IMR-90 (cell line): Measurements from ENCODE around the gene XRCC5. TPM values are rescaled to one million over a fixed set of nuclear protein-coding genes. Genes with fewer than 3 reads are reported as not detected.

Source experiments
- ATAC-seq: fragments of 200-7000 bp; cut with Tn5 transposase; 2 replicates; pipeline ENCODE4 v1.9.1; 2020; ENCODE audit warnings: low read depth, mild to moderate bottlenecking, moderate library complexity
- BruUV-seq: library from RNA; stranded (reverse); fragments of 400-500 nt; replicated peaks from 2 replicates; lab custom pipeline; 2021; lab: Mats Ljungman, UMichigan
- CTCF ChIA-PET: fragments of 300-600 bp; formaldehyde crosslinking; extraction: SDS; loops from one replicate; lab custom pipeline; 2021; ENCODE audit warnings: antibody characterized with exemption; lab: Yijun Ruan, JAX
- POLR2A ChIA-PET: fragments of 300-600 bp; sonication (Branson Sonifier 250); formaldehyde crosslinking; loops from one replicate; lab custom pipeline; 2022; ENCODE audit warnings: antibody characterized with exemption; ENCODE audit not compliant: unreplicated experiment; lab: Charles Lee
- DNase-seq: peaks from one replicate; pipeline ENCODE4 v3.0.0; 2013
- H2AFZ ChIP-seq: replicated peaks from 2 replicates; pipeline ENCODE3; 2013; ENCODE audit warnings: low read length, mild to moderate bottlenecking; ENCODE audit not compliant: poor library complexity
- H2AK5ac ChIP-seq: 2 replicates; pipeline ENCODE4 v1.6.1; 2013; ENCODE audit warnings: low read depth, low read length, inconsistent platforms
- H2AK9ac ChIP-seq: replicated peaks from 2 replicates; pipeline ENCODE3; 2013; ENCODE audit warnings: mild to moderate bottlenecking, low read depth, low read length, moderate library complexity; ENCODE audit not compliant: poor library complexity
- H2BK120ac ChIP-seq: 2 replicates; pipeline ENCODE4 v1.6.1; 2013; ENCODE audit warnings: low read depth, low read length, inconsistent platforms
- H2BK15ac ChIP-seq: 3 replicates; pipeline ENCODE4 v1.6.1; 2013; ENCODE audit warnings: low read depth, low read length, inconsistent platforms
- H2BK20ac ChIP-seq: 2 replicates; pipeline ENCODE4 v1.6.1; 2013; ENCODE audit warnings: low read depth, mild to moderate bottlenecking, inconsistent platforms, low read length, moderate library complexity
- H2BK5ac ChIP-seq: 2 replicates; pipeline ENCODE4 v1.6.1; 2013; ENCODE audit warnings: mild to moderate bottlenecking, low read depth, low read length, inconsistent platforms; ENCODE audit not compliant: poor library complexity, severe bottlenecking
- H3K14ac ChIP-seq: replicated peaks from 2 replicates; pipeline ENCODE4 v1.6.1; 2013; ENCODE audit warnings: low read depth, low read length, inconsistent platforms
- H3K18ac ChIP-seq: 2 replicates; pipeline ENCODE4 v1.6.1; 2013; ENCODE audit warnings: low read depth, low read length, control low read depth
- H3K23ac ChIP-seq: 2 replicates; pipeline ENCODE4 v1.6.1; 2013; ENCODE audit warnings: low read depth, low read length, inconsistent platforms
- H3K27ac ChIP-seq: 2 replicates; pipeline ENCODE4 v1.5.1; 2013; ENCODE audit warnings: mild to moderate bottlenecking, control low read depth, low read length; ENCODE audit not compliant: insufficient read depth
- H3K27me3 ChIP-seq: 2 replicates; pipeline ENCODE4 v1.6.1; 2013; ENCODE audit warnings: low read length; ENCODE audit not compliant: control insufficient read depth, insufficient read depth
- H3K36me3 ChIP-seq: 2 replicates; pipeline ENCODE4 v1.6.1; 2013; ENCODE audit warnings: low read length, mixed read lengths; ENCODE audit not compliant: control insufficient read depth, insufficient read depth
- H3K4ac ChIP-seq: 2 replicates; pipeline ENCODE4 v1.6.1; 2013; ENCODE audit warnings: low read depth, low read length, inconsistent platforms
- H3K4me1 ChIP-seq: 2 replicates; pipeline ENCODE4 v1.6.1; 2013; ENCODE audit warnings: low read length, mixed read lengths; ENCODE audit not compliant: control insufficient read depth, insufficient read depth
- H3K4me2 ChIP-seq: 2 replicates; pipeline ENCODE4 v1.6.1; 2013; ENCODE audit warnings: low read depth, mild to moderate bottlenecking, control low read depth, low read length, moderate library complexity
- H3K4me3 ChIP-seq: 2 replicates; pipeline ENCODE4 v1.5.1; 2013; ENCODE audit warnings: low read depth, mild to moderate bottlenecking, control low read depth, low read length, moderate library complexity; ENCODE audit not compliant: insufficient read depth
- H3K56ac ChIP-seq: 2 replicates; pipeline ENCODE4 v1.6.1; 2013; ENCODE audit warnings: low read length, inconsistent platforms; ENCODE audit not compliant: insufficient read depth; ENCODE audit errors: extremely low read depth
- H3K79me1 ChIP-seq, 2 experiments: 2 replicates each; pipeline ENCODE4 v1.6.1; 2013; ENCODE audit warnings: low read length in 2 of 2, inconsistent platforms in 1 of 2, low read depth in 1 of 2
- H3K9ac ChIP-seq: 2 replicates; pipeline ENCODE4 v1.6.1; 2013; ENCODE audit warnings: low read depth, low read length, control low read depth
- H3K9me1 ChIP-seq: 2 replicates; pipeline ENCODE4 v1.6.1; 2013; ENCODE audit warnings: low read length, inconsistent platforms; ENCODE audit not compliant: insufficient read depth
- H3K9me3 ChIP-seq: 2 replicates; pipeline ENCODE4 v1.6.1; 2013; ENCODE audit warnings: low read length; ENCODE audit not compliant: control insufficient read depth, insufficient read depth
- H4K20me1 ChIP-seq: 2 replicates; pipeline ENCODE4 v1.6.1; 2013; ENCODE audit warnings: low read length, inconsistent platforms; ENCODE audit not compliant: insufficient read depth
- H4K5ac ChIP-seq: 2 replicates; pipeline ENCODE4 v1.6.1; 2013; ENCODE audit warnings: mild to moderate bottlenecking, low read depth, low read length, control low read depth
- H4K8ac ChIP-seq, 2 experiments: 2 replicates each; pipeline ENCODE4 v1.6.1; 2013; ENCODE audit warnings: low read depth in 2 of 2, low read length in 2 of 2, control low read depth in 1 of 2, inconsistent platforms in 1 of 2
- H4K91ac ChIP-seq: 2 replicates; pipeline ENCODE4 v1.6.1; 2013; ENCODE audit warnings: low read depth, low read length, inconsistent platforms; ENCODE audit not compliant: insufficient read depth
- CHD1 ChIP-seq: IDR thresholded peaks from 2 replicates; pipeline ENCODE4 v1.6.1; 2012; ENCODE audit warnings: low read depth, low read length, improper control_type of control experiment
- FOS ChIP-seq: fragments of 150-350 bp; IDR thresholded peaks from 2 replicates; pipeline ENCODE4 v1.6.1; 2016; ENCODE audit warnings: low read depth, low read length
- MAFK ChIP-seq: IDR thresholded peaks from 2 replicates; pipeline ENCODE4 v1.6.1; 2012; ENCODE audit warnings: low read depth, low read length, improper control_type of control experiment
- POLR2A ChIP-seq: IDR thresholded peaks from 2 replicates; pipeline ENCODE4 v1.6.1; 2012; ENCODE audit warnings: mild to moderate bottlenecking, low read depth, low read length
- WGBS, 2 experiments: methylation state at CpG; one replicate each; pipeline versions ENCODE4 v1.1.5 to v1.1.7; 2013; ENCODE audit warnings: missing lambda C conversion rate in 2 of 2; ENCODE audit not compliant: insufficient read length in 1 of 2; ENCODE audit errors: extremely low coverage in 2 of 2; 5-methylcytosine and 5-hydroxymethylcytosine counted together
- dilution Hi-C: fragments of 300-500 bp; cut with HindIII; formaldehyde crosslinking; loops from one replicate; pipeline ENCODE4 v1.14.3; 2018; ENCODE audit warnings: low sequenced_read_pairs; ENCODE audit not compliant: unreplicated experiment
- in situ Hi-C: fragments of 300-500 bp; cut with MboI; formaldehyde crosslinking; loops from 3 replicates; pipeline ENCODE4 v1.14.3; 2019; ENCODE audit warnings: low sequenced_read_pairs, inconsistent platforms, mixed read lengths
- intact Hi-C: fragments of 100-400 bp; cut with micrococcal nuclease; formaldehyde crosslinking; loops from 2 replicates; pipeline ENCODE4 v1.10.0; 2022
- polyA plus RNA-seq, 3 experiments: library from polyadenylated mRNA; depleted of rRNA; stranded (reverse); fragments of >200 nt; gene quantifications; 2 replicates each; pipeline ENCODE4 v1.2.3, GENCODE V29; 2012; ENCODE audit warnings: low replicate concordance in 1 of 3
- total RNA-seq: library from RNA; depleted of rRNA; stranded (reverse); fragments of >200 nt; gene quantifications from 2 replicates; pipeline ENCODE4 v1.2.3, GENCODE V29; 2012

Gene XRCC5
- total and polyA plus RNA-seq, 2 of the 4 experiments (the other 2 are of a cell fraction) = 144 to 509 TPM

DNA sequence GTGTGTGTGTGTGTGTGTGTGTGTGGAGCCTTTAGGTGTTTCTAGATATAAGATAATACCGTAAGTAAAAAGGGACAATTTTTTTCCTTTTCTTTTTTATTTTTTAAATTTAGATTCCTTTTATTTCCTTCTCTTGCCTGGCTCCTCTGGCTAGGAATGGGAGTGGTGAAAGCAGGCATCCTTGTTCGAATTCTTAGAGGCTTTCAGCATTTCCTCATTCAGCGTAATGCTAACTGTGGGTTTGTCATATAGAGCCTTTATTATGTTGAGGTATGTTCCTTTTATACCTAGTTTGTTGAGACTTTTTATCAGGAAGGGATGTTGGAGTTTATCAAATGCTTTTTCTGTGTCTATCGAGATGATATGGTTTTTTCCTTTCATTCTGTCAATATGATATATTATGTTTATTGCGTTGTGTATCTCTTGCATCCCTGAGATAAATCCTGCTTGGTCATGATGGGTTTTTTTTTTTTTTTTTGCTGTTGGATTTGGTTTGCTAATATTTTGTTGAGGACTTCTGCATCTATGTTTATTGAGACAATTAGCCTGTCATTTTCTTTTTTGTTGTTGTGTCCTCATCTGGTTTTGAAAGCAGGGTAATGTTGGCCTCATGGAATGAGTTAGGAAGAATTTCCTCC lies 120.2 kb downstream of the XRCC5 start:
- ChIA-PET POLR2A (interaction anchor here (0.7 kb wide), 1 partner anchor 99 kb away, joined by 4 read pairs; no protein-coding TSS in a partner anchor), CTCF (interaction anchor here (0.7 to 1.0 kb wide), 2 partner anchors 46 to 119 kb away, joined by 3 to 4 read pairs; no protein-coding TSS in a partner anchor)
- Histone ChIP-seq H3K56ac (no peak overlapping the region), H3K27ac (no peak overlapping the region), H3K9me3 (peaks cover 11% of the 10 kb centered on the region), H2BK5ac (no peak overlapping the region), H3K4me3 (no peak overlapping the region), H4K5ac (no peak overlapping the region), H3K4me2 (no peak overlapping the region), H4K91ac (no peak overlapping the region), H4K8ac (no peak overlapping the region), H3K9ac (no peak overlapping the region), H3K27me3 (no peaks in the 10 kb centered on the region), H3K9me1 (0 out of 2 replicates have a peak, but pooled peaks cover 2% of the 10 kb centered on the region), H2AFZ (no peak overlapping the region), H3K79me1 (no peaks in the 10 kb centered on the region), H4K20me1 (no peaks in the 10 kb centered on the region), H2BK120ac (no peak overlapping the region), H3K36me3 (no peaks in the 10 kb centered on the region), H2AK5ac (no peak overlapping the region), H2BK20ac (no peak overlapping the region), H3K23ac (no peak overlapping the region), H2AK9ac (no peak overlapping the region), H3K4me1 (no peaks in the 10 kb centered on the region), H3K18ac (no peak overlapping the region), H2BK15ac (no peak overlapping the region), H3K14ac (no peak overlapping the region), H3K4ac (no peak overlapping the region)
- WGBS, 2 experiments = no CpG with 5 or more reads among the region's 5 CpGs
- dilution Hi-C loops (no loop called here), in situ Hi-C loops (loop anchor here (10.0 kb wide), 1 partner anchor 435 kb away; no protein-coding TSS in a partner anchor), intact Hi-C loops (no loop called here)
- ATAC-seq (no peak), DNase-seq (no peak)
- no TSS peak for BruUV-seq
- TF ChIP-seq POLR2A (no peak), CHD1 (no peak), FOS (no peak), MAFK (no peak)
